Measurements from ENCODE around the gene PPP2R2B. TPM values are rescaled to one million over a fixed set of nuclear protein-coding genes. Genes with fewer than 3 reads are reported as not detected.
"Not testable (repeated sequence)": the region's sequence is repeated elsewhere in the genome, so short reads cannot be mapped to it uniquely, and the experiment has no call there.

Gene PPP2R2B
- total and polyA plus RNA-seq, 7 donors, result 0.03 to 0.71 (median 0.11) TPM; not detected in 1

DNA sequence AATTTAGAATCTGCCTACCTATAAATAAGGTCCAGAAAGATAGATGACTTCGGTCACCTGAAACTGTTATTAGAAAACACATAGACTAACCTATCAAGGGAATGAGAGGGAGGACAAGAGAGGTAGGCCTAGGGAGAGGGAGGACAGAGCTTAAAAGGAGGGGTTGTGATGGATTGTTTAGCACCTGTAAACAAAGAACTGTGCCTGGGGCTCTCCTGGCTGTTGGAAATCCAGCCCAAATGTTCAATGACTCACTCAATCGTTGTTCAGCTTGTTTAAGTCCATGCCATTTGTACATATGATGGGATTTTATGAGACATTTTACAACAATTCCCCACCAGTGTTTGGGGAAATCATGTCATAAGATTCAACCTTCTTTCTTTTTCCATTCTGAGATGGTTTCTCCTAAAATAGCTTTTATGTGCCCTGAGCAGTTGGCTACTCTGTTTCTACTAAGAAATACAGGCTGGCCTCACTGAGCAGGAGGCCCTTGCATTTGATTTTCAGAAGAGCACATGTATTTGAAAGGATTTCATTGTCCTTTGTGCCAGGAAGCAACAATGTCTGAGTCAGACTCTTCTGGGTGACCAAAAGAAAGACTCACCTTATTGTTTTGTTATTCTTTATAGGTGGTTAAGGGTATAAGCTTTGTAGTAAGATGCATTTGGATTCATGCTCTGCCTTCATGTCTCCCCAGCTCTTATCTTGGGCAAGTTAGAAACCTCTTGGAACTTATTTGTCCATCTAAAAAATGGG, 314.4 kb downstream of the PPP2R2B start:
- Histone ChIP-seq H3K9me3 (no peaks in the 10 kb centered on the region), H3K27me3 (ENCODE audit: insufficient read depth in 3 of 3, low read length in 2 of 3) (no peaks in the 10 kb centered on the region), H3K4me3 (no peak overlapping the region), H3K27ac (no peak overlapping the region), H3K4me1 (no peaks in the 10 kb centered on the region), H3K36me3 (ENCODE audit: insufficient read depth in 1 of 2, low read depth in 1 of 2) (no peaks in the 10 kb centered on the region)
- DNase-seq, result no peak
- intact Hi-C loops (cut with DNase I), result no loop called here
- TF ChIP-seq, protein P1, sequence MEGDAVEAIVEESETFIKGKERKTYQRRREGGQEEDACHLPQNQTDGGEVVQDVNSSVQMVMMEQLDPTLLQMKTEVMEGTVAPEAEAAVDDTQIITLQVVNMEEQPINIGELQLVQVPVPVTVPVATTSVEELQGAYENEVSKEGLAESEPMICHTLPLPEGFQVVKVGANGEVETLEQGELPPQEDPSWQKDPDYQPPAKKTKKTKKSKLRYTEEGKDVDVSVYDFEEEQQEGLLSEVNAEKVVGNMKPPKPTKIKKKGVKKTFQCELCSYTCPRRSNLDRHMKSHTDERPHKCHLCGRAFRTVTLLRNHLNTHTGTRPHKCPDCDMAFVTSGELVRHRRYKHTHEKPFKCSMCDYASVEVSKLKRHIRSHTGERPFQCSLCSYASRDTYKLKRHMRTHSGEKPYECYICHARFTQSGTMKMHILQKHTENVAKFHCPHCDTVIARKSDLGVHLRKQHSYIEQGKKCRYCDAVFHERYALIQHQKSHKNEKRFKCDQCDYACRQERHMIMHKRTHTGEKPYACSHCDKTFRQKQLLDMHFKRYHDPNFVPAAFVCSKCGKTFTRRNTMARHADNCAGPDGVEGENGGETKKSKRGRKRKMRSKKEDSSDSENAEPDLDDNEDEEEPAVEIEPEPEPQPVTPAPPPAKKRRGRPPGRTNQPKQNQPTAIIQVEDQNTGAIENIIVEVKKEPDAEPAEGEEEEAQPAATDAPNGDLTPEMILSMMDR (IDR thresholded peaks at IDR 0.05), result no peak
- WGBS, 3 donors, result 46 to 63% (median 63%) methylated on average over 2 of the region's 2 CpGs
- ATAC-seq, result no peak

DNA sequence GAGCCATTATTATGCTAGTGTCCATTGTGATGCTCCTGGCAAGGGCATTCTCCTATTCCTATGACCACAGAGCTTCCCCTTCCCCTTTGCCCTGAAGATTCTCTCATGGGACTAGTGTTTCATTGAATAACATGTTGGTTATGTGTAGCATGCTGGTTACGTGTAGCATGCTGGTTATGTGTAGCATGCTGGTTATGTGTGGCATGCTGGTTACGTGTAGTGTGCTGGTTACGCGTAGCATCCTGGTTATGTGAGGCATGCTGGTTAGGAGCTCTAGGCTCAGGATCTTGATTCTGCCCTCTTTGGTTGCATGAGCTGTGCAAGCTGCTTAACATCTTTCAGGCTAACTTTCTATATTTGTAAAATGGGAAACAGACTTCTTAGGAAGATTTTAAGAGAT, 316.1 kb downstream of the PPP2R2B start:
- intact Hi-C loops (cut with DNase I), result no loop called here
- DNase-seq (no peak), ATAC-seq (no peak)
- no peak overlapping the region for H3K27ac ChIP-seq
- TF ChIP-seq, protein P1 (IDR thresholded peaks at IDR 0.05), result no peak
- no peaks in the 10 kb centered on the region for H3K27me3 ChIP-seq (ENCODE audit: insufficient read depth in 3 of 3, low read length in 2 of 3)
- no peak overlapping the region for H3K4me3 ChIP-seq
- no peaks in the 10 kb centered on the region for H3K4me1 ChIP-seq
- no peaks in the 10 kb centered on the region for H3K9me3 ChIP-seq
- no peaks in the 10 kb centered on the region for H3K36me3 ChIP-seq (ENCODE audit: insufficient read depth in 1 of 2, low read depth in 1 of 2)
- 92 to 95% (median 94%) methylated on average over 4 of the region's 4 CpGs for WGBS, 3 donors

DNA sequence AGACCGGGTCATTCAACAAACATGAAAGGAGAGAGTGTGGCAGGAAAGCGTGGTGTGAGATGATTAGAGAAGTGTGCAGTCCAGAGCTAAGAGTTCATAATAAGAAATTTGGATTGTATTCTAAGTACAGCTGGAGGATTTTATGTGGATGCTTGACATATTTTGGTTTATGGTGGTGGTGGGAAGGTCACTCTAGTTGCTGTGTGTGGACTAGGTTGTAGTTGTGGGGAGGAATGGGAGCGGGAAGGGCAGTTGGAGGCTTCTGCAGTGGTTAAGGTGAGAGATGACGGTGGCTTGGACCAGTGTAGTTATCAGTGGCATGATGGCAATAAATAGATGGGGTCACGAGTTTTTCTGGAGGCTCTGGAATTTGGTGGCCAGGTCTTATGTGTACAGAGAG, 316.8 kb downstream of the PPP2R2B start:
- intact Hi-C loops (cut with DNase I), result no loop called here
- TF ChIP-seq, protein P1 (IDR thresholded peaks at IDR 0.05), result no peak
- H3K27me3 ChIP-seq (ENCODE audit: insufficient read depth in 3 of 3, low read length in 2 of 3), result no peaks in the 10 kb centered on the region
- WGBS, 3 donors, result 75 to 79% (median 75%) methylated on average over 5 of the region's 5 CpGs
- H3K27ac ChIP-seq, result no peak overlapping the region
- no peak overlapping the region for H3K4me3 ChIP-seq
- no peaks in the 10 kb centered on the region for H3K4me1 ChIP-seq
- no peaks in the 10 kb centered on the region for H3K9me3 ChIP-seq
- ATAC-seq (no peak), DNase-seq (no peak)
- no peaks in the 10 kb centered on the region for H3K36me3 ChIP-seq (ENCODE audit: insufficient read depth in 1 of 2, low read depth in 1 of 2)

DNA sequence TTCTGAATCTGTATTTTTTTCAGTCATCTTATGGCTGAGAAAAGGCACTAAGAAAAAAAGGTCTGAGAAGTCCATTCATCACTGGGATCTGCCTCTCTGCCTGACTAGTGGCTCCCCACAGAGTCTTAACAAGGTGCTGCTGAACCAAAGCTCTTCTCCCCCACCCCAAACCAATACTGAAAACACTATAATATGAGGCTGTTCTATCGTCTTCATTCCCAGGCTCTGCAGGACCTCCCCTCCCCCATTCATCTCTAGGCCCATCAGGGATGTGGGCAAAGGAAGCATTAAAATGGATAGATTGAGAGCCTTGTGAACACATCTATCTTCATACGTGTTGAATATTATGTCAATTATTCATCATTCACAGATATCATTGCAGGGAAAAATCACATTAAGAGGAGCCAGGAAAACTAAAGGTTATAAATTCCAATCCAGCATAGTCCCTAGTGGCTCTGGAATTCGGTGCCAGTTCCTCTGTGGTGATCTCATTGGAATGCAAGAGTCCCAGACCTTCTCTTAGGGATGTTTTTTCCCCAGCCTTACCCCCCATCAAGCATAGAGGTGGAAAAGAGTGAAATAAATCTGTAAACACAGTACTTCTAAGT, 318.2 kb downstream of the PPP2R2B start:
- H3K36me3 ChIP-seq (ENCODE audit: insufficient read depth in 1 of 2, low read depth in 1 of 2), result no peaks in the 10 kb centered on the region
- no peaks in the 10 kb centered on the region for H3K27me3 ChIP-seq (ENCODE audit: insufficient read depth in 3 of 3, low read length in 2 of 3)
- no peak overlapping the region for H3K4me3 ChIP-seq
- no peaks in the 10 kb centered on the region for H3K9me3 ChIP-seq
- no peaks in the 10 kb centered on the region for H3K4me1 ChIP-seq
- no peak overlapping the region for H3K27ac ChIP-seq
- WGBS, 3 donors, result 23 to 33% (median 30%) methylated on average over 3 of the region's 3 CpGs
- no peak for ATAC-seq
- DNase-seq, result no peak
- intact Hi-C loops (cut with DNase I), result no loop called here
- TF ChIP-seq, protein P1 (IDR thresholded peaks at IDR 0.05), result no peak

DNA sequence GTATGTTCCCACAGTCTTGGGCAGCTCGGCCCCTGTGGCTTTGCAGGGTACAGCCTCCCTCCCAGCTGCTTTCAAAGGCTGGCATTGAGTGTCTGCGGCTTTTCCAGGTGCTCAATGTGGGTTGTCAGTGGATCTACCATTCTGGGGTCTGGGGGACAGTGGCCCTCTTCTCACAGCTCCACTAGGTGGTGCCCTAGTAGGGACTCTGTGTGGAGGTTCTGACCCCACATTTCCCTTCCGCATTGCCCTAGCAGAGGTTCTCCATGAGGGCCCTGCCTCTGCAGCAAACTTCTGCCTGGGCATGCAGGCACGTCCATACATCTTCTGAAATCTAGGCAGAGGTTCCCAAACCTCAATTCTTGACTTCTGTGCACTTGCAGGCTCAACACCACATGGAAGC, 321.7 kb downstream of the PPP2R2B start:
- WGBS, 3 donors, result 80 to 86% (median 84%) methylated on average over 4 of the region's 4 CpGs

More for the DNA sequence above, 321.7 kb downstream of the PPP2R2B start:
- DNase-seq; H3K27ac ChIP-seq; H3K36me3 ChIP-seq (ENCODE audit: insufficient read depth in 1 of 2, low read depth in 1 of 2); H3K4me1 ChIP-seq; H3K4me3 ChIP-seq; intact Hi-C loops (cut with DNase I); H3K9me3 ChIP-seq; ATAC-seq; H3K27me3 ChIP-seq (ENCODE audit: insufficient read depth in 3 of 3, low read length in 2 of 3): not testable (repeated sequence)
